Eye (tissue), 1 donor: Measurements from ENCODE around the gene GRK5.

ENCODE experiments used
- DNase-seq: peaks from one replicate; pipeline ENCODE4 v3.0.0-alpha.2; 2015

Gene GRK5

GRCh38 chr10:119323085-119324016 is 116.0 kb downstream of the GRK5 start:
- DNase-seq = no peak

- no peak for DNase-seq
These were observed 117.8 kb downstream of the GRK5 start for GRCh38 chr10:119325131-119325530.

GRCh38 chr10:119326167-119326566 is 118.8 kb downstream of the GRK5 start:
- no peak for DNase-seq

- DNase-seq = no peak
These were observed 119.8 kb downstream of the GRK5 start for GRCh38 chr10:119327096-119327745.

GRCh38 chr10:119328223-119328622 is 120.9 kb downstream of the GRK5 start:
- DNase-seq = no peak

GRCh38 chr10:119330342-119330741 is 123.0 kb downstream of the GRK5 start:
- DNase-seq = no peak

- no peak for DNase-seq
These were observed 123.7 kb downstream of the GRK5 start for GRCh38 chr10:119331061-119331460.

GRCh38 chr10:119333146-119333792 is 125.9 kb downstream of the GRK5 start:
- no peak for DNase-seq

GRCh38 chr10:119335671-119336353 is 128.4 kb downstream of the GRK5 start:
- no peak for DNase-seq

GRCh38 chr10:119336599-119336998 is 129.2 kb downstream of the GRK5 start:
- no peak for DNase-seq

- DNase-seq = no peak
These were observed 129.9 kb downstream of the GRK5 start for GRCh38 chr10:119337223-119337622.

- no peak for DNase-seq
These were observed 130.5 kb downstream of the GRK5 start for GRCh38 chr10:119337796-119338432.

GRCh38 chr10:119339109-119339508 is 131.7 kb downstream of the GRK5 start:
- no peak for DNase-seq

GRCh38 chr10:119340893-119341458 is 133.6 kb downstream of the GRK5 start:
- DNase-seq = no peak

GRCh38 chr10:119341459-119342301 is 134.3 kb downstream of the GRK5 start:
- no peak for DNase-seq

- DNase-seq = no peak
These were observed 135.0 kb downstream of the GRK5 start for GRCh38 chr10:119342335-119342734.

- no peak for DNase-seq
These were observed 135.7 kb downstream of the GRK5 start for GRCh38 chr10:119343011-119343601.

GRCh38 chr10:119344381-119344780 is 137.0 kb downstream of the GRK5 start:
- no peak for DNase-seq

- DNase-seq = no peak
These were observed 138.9 kb downstream of the GRK5 start for GRCh38 chr10:119346095-119346832.
